HepG2 (cell line): ENCODE data around the gene DDX1. TPM values are rescaled to one million over a fixed set of nuclear protein-coding genes. Genes with fewer than 3 reads are reported as not detected.

ENCODE experiments used
- BATF2 ChIP-seq: sonication (generic); formaldehyde crosslinking; IDR thresholded peaks from 2 replicates; pipeline ENCODE4 v1.8.0; 2022; ENCODE audit warnings: mild to moderate bottlenecking, missing genetic modification reagents, moderate library complexity
- BRCA1 ChIP-seq: sonication (generic); formaldehyde crosslinking; IDR thresholded peaks from 2 replicates; pipeline ENCODE4 v1.4.0; 2020; ENCODE audit warnings: missing genetic modification reagents
- CENPX ChIP-seq: sonication (generic); formaldehyde crosslinking; IDR thresholded peaks from 2 replicates; pipeline ENCODE4 v1.9.0; 2021; ENCODE audit warnings: mild to moderate bottlenecking, missing genetic modification reagents, moderate library complexity
- CREM ChIP-seq, 2 experiments: sonication (generic) in 1 of 2; formaldehyde crosslinking in 1 of 2; IDR thresholded peaks; 2 replicates each; pipeline versions ENCODE4 v1.4.0 to v1.6.1; 2016 to 2020; ENCODE audit warnings: antibody characterized with exemption in 1 of 2, mild to moderate bottlenecking in 1 of 2, missing genetic modification reagents in 1 of 2
- GATAD1 ChIP-seq: IDR thresholded peaks from 2 replicates; pipeline ENCODE4 v1.6.1; 2016; ENCODE audit warnings: missing genetic modification reagents, missing compliant biosample characterization
- HIVEP1 ChIP-seq: sonication (generic); formaldehyde crosslinking; IDR thresholded peaks from 2 replicates; pipeline ENCODE4 v1.4.0; 2020; ENCODE audit warnings: mild to moderate bottlenecking, missing genetic modification reagents
- IRX3 ChIP-seq: sonication (generic); formaldehyde crosslinking; IDR thresholded peaks from 2 replicates; pipeline ENCODE4 v1.8.1; 2023; ENCODE audit warnings: mild to moderate bottlenecking, low read depth, missing genetic modification reagents, borderline replicate concordance
- JARID2 ChIP-seq: sonication (generic); formaldehyde crosslinking; IDR thresholded peaks from 2 replicates; pipeline ENCODE4 v1.8.1; 2023; ENCODE audit warnings: missing genetic modification reagents, inconsistent platforms; ENCODE audit not compliant: insufficient replicate concordance
- JUNB ChIP-seq: sonication (generic); formaldehyde crosslinking; IDR thresholded peaks from 2 replicates; pipeline ENCODE4 v1.8.0; 2022; ENCODE audit warnings: missing genetic modification reagents, mild to moderate bottlenecking, borderline replicate concordance
- JUND ChIP-seq: sonication (generic); formaldehyde crosslinking; IDR thresholded peaks from 2 replicates; pipeline ENCODE4 v1.8.0; 2022; ENCODE audit warnings: mild to moderate bottlenecking, missing genetic modification reagents
- MAFF ChIP-seq: IDR thresholded peaks from 2 replicates; pipeline ENCODE4 v1.6.1; 2011; ENCODE audit warnings: low read depth, low read length, improper control_type of control experiment
- NR2F1 ChIP-seq, 2 experiments: fragments of 450-650 bp in 1 of 2; formaldehyde crosslinking in 1 of 2; IDR thresholded peaks; 2 replicates each; pipeline versions ENCODE4 v1.5.0 to v1.6.1; 2016 to 2020; ENCODE audit warnings: mild to moderate bottlenecking in 1 of 2, missing compliant biosample characterization in 1 of 2, missing genetic modification reagents in 1 of 2, moderate library complexity in 1 of 2
- TP53 ChIP-seq: sonication (generic); formaldehyde crosslinking; conservative IDR thresholded peaks from 2 replicates; pipeline ENCODE4 v1.4.0; 2020; ENCODE audit warnings: missing genetic modification reagents
- ZFP90 ChIP-seq: sonication (generic); formaldehyde crosslinking; IDR thresholded peaks from 2 replicates; pipeline ENCODE4 v1.8.0; 2022; ENCODE audit warnings: missing genetic modification reagents, mild to moderate bottlenecking, inconsistent platforms, borderline replicate concordance
- ZNF512 ChIP-seq: sonication (generic); formaldehyde crosslinking; IDR thresholded peaks from 2 replicates; pipeline ENCODE4 v1.4.0; 2020; ENCODE audit warnings: mild to moderate bottlenecking, missing genetic modification reagents
- ZNF546 ChIP-seq: sonication (generic); formaldehyde crosslinking; conservative IDR thresholded peaks from 2 replicates; pipeline ENCODE4 v1.8.1; 2023; ENCODE audit warnings: mild to moderate bottlenecking, missing genetic modification reagents
- ZNF564 ChIP-seq: sonication (generic); formaldehyde crosslinking; IDR thresholded peaks from 2 replicates; pipeline ENCODE4 v1.8.1; 2023; ENCODE audit warnings: mild to moderate bottlenecking, missing genetic modification reagents
- ZNF737 ChIP-seq: sonication (generic); formaldehyde crosslinking; IDR thresholded peaks from 2 replicates; pipeline ENCODE4 v1.5.0; 2020; ENCODE audit warnings: missing genetic modification reagents, mild to moderate bottlenecking, borderline replicate concordance
- polyA plus RNA-seq, 8 experiments: library from polyadenylated mRNA; depleted of rRNA in 3 of 8; stranded (reverse) in 7 of 8; unstranded in 1 of 8; fragments of >200 nt; fragmentation: Illumina TruSeq in 4 of 8; extraction: Trizol in 4 of 8; gene quantifications; 2 replicates each; pipeline versions ENCODE4 v1.2.1 to v1.2.3, GENCODE V29; 2011 to 2016; ENCODE audit warnings: low read depth in 4 of 8, missing spikeins in 1 of 8, mixed read lengths in 1 of 8; ENCODE audit not compliant: insufficient read depth in 1 of 8
- total RNA-seq, 5 experiments: library from RNA; depleted of rRNA; stranded (reverse); fragments of >200 nt; fragmentation: Illumina TruSeq; extraction: Trizol; gene quantifications; 2 replicates each; pipeline ENCODE4 v1.2.3, GENCODE V29; 2016; ENCODE audit warnings: low read depth in 1 of 5
- TF ChIP-seq, protein P1 (sequence below): sonication (generic); formaldehyde crosslinking; IDR thresholded peaks from 2 replicates; pipeline ENCODE4 v1.4.0; 2020; ENCODE audit warnings: mild to moderate bottlenecking, missing genetic modification reagents
- TF ChIP-seq, protein P2 (sequence below): sonication (generic); formaldehyde crosslinking; IDR thresholded peaks from 2 replicates; pipeline ENCODE4 v1.4.0; 2020; ENCODE audit warnings: missing genetic modification reagents
- TF ChIP-seq, protein P3 (sequence below): sonication (generic); formaldehyde crosslinking; conservative IDR thresholded peaks from 2 replicates; pipeline ENCODE4 v1.4.0; 2020; ENCODE audit warnings: missing genetic modification reagents

Gene DDX1
- total and polyA plus RNA-seq, 2 of the 13 experiments (the other 11 are each of a cell fraction or from before 2014, with no cell fraction given) = 81.6 to 130 TPM

- TF ChIP-seq BRCA1 (CRISPR knock-in tag) = no peak
- TF ChIP-seq JARID2 (CRISPR knock-in tag) = no peak
- no peak for TF ChIP-seq ZNF546 (CRISPR knock-in tag)
- TF ChIP-seq, protein P1, sequence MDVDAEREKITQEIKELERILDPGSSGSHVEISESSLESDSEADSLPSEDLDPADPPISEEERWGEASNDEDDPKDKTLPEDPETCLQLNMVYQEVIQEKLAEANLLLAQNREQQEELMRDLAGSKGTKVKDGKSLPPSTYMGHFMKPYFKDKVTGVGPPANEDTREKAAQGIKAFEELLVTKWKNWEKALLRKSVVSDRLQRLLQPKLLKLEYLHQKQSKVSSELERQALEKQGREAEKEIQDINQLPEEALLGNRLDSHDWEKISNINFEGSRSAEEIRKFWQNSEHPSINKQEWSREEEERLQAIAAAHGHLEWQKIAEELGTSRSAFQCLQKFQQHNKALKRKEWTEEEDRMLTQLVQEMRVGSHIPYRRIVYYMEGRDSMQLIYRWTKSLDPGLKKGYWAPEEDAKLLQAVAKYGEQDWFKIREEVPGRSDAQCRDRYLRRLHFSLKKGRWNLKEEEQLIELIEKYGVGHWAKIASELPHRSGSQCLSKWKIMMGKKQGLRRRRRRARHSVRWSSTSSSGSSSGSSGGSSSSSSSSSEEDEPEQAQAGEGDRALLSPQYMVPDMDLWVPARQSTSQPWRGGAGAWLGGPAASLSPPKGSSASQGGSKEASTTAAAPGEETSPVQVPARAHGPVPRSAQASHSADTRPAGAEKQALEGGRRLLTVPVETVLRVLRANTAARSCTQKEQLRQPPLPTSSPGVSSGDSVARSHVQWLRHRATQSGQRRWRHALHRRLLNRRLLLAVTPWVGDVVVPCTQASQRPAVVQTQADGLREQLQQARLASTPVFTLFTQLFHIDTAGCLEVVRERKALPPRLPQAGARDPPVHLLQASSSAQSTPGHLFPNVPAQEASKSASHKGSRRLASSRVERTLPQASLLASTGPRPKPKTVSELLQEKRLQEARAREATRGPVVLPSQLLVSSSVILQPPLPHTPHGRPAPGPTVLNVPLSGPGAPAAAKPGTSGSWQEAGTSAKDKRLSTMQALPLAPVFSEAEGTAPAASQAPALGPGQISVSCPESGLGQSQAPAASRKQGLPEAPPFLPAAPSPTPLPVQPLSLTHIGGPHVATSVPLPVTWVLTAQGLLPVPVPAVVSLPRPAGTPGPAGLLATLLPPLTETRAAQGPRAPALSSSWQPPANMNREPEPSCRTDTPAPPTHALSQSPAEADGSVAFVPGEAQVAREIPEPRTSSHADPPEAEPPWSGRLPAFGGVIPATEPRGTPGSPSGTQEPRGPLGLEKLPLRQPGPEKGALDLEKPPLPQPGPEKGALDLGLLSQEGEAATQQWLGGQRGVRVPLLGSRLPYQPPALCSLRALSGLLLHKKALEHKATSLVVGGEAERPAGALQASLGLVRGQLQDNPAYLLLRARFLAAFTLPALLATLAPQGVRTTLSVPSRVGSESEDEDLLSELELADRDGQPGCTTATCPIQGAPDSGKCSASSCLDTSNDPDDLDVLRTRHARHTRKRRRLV (CRISPR knock-in tag) = no peak
- TF ChIP-seq ZNF564 (CRISPR knock-in tag) = no peak
- TF ChIP-seq, protein P2, sequence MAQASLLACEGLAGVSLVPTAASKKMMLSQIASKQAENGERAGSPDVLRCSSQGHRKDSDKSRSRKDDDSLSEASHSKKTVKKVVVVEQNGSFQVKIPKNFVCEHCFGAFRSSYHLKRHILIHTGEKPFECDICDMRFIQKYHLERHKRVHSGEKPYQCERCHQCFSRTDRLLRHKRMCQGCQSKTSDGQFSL = no peak
- TF ChIP-seq CENPX (CRISPR knock-in tag) = no peak
- TF ChIP-seq IRX3 (CRISPR knock-in tag) = 0 out of 2 replicates have a peak, but pooled peaks have one; percentile 34
- TF ChIP-seq TP53 (CRISPR knock-in tag) = no peak
- TF ChIP-seq, protein P3, sequence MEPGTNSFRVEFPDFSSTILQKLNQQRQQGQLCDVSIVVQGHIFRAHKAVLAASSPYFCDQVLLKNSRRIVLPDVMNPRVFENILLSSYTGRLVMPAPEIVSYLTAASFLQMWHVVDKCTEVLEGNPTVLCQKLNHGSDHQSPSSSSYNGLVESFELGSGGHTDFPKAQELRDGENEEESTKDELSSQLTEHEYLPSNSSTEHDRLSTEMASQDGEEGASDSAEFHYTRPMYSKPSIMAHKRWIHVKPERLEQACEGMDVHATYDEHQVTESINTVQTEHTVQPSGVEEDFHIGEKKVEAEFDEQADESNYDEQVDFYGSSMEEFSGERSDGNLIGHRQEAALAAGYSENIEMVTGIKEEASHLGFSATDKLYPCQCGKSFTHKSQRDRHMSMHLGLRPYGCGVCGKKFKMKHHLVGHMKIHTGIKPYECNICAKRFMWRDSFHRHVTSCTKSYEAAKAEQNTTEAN (CRISPR knock-in tag) = no peak; the same call in 1 of the 2 replicates
- TF ChIP-seq HIVEP1 = no peak
- TF ChIP-seq ZNF737 (CRISPR knock-in tag) = no peak
- no peak for TF ChIP-seq NR2F1 (CRISPR knock-in tag; IDR thresholded peaks at IDR 0.05)
- no peak for TF ChIP-seq MAFF
- TF ChIP-seq JUND (CRISPR knock-in tag) = no peak
- no peak for TF ChIP-seq BATF2 (CRISPR knock-in tag)
- peak; percentile 63 for TF ChIP-seq CREM (IDR thresholded peaks at IDR 0.05)
- TF ChIP-seq CREM (CRISPR knock-in tag; IDR thresholded peaks at IDR 0.05) = no peak
- no peak for TF ChIP-seq ZNF512 (CRISPR knock-in tag)
- TF ChIP-seq ZFP90 = 0 out of 2 replicates have a peak, but pooled peaks have one; percentile 54
- no peak for TF ChIP-seq JUNB (CRISPR knock-in tag)
- peak; percentile 96 for TF ChIP-seq GATAD1 (CRISPR knock-in tag)
These were observed 30.6 kb upstream of the DDX1 start, which contains the start of gene NBAS (continued) for GRCh38 chr2:15560988-15561573.
